Activated T-helper 2 cell treated with anti-CD3 and anti-CD28 coated beads, Interferon-gamma antibody, Interleukin-2, Interleukin-4, amounts not matched to agents 10 μg/mL and 5 μg/mL and 100 μg/mL, durations not matched to agents 14 hours and 24 hours and 36 hours (primary cell): Measurements from ENCODE around the gene NOX4. TPM values are rescaled to one million over a fixed set of nuclear protein-coding genes. Genes with fewer than 3 reads are reported as not detected.

ENCODE experiments used
- DNase-seq: peaks from one replicate; pipeline ENCODE4 v3.0.0; 2021; ENCODE audit warnings: low spot score
- H3K27ac Mint-ChIP-seq: one replicate; pipeline ENCODE4 v1.8.0; 2021; ENCODE audit warnings: mixed read lengths
- H3K27me3 Mint-ChIP-seq: one replicate; pipeline ENCODE4 v1.8.0; 2021; ENCODE audit warnings: low read depth, mixed read lengths
- H3K36me3 Mint-ChIP-seq: one replicate; pipeline ENCODE4 v1.8.0; 2021; ENCODE audit warnings: low read depth, mixed read lengths
- H3K4me1 Mint-ChIP-seq: one replicate; pipeline ENCODE4 v1.8.0; 2021; ENCODE audit warnings: low read depth, mixed read lengths
- H3K4me3 Mint-ChIP-seq: one replicate; pipeline ENCODE4 v1.8.0; 2021; ENCODE audit warnings: low read depth, mild to moderate bottlenecking, moderate library complexity, mixed read lengths
- H3K9me3 Mint-ChIP-seq: one replicate; pipeline ENCODE4 v1.8.0; 2021; ENCODE audit warnings: mixed read lengths
- intact Hi-C: fragments of 100-400 bp; cut with micrococcal nuclease; formaldehyde crosslinking; loops from one replicate; pipeline ENCODE4 v1.15.1; 2023
- total RNA-seq: library from RNA; stranded (reverse); gene quantifications from 2 replicates; pipeline ENCODE4 v1.2.3, GENCODE V29; 2022

Gene NOX4
- not detected in 2 replicates for total RNA-seq

- no peak for DNase-seq
- Mint-ChIP-seq H3K27me3 (peaks cover 21% of the 10 kb centered on the region), H3K36me3 (no peaks in the 10 kb centered on the region), H3K4me3 (no peak within 1 kb of the TSS), H3K9me3 (no peaks in the 10 kb centered on the region), H3K27ac (no peak within 1 kb of the TSS), H3K4me1 (no peaks in the 10 kb centered on the region)
- intact Hi-C loops = no loop called here
These were observed at the start of gene NOX4 for GRCh38 chr11:89490981-89491690. Gene NOX4 (minus strand): TSS chr11:89491375. CDS start chr11:89491246, 129 bp downstream.

GRCh38 chr11:89540826-89541225, 49.7 kb upstream of the NOX4 start:
- intact Hi-C loops = no loop called here
- Mint-ChIP-seq H3K9me3 (no peaks in the 10 kb centered on the region), H3K4me1 (no peaks in the 10 kb centered on the region), H3K27ac (no peak overlapping the region), H3K4me3 (no peak overlapping the region), H3K27me3 (no peaks in the 10 kb centered on the region), H3K36me3 (no peaks in the 10 kb centered on the region)
- DNase-seq = no peak

GRCh38 chr11:89537936-89538335, 46.8 kb upstream of the NOX4 start:
- no peak for DNase-seq
- no peaks in the 10 kb centered on the region for H3K9me3 Mint-ChIP-seq
- H3K27ac Mint-ChIP-seq = no peak overlapping the region
- H3K36me3 Mint-ChIP-seq = no peaks in the 10 kb centered on the region
- intact Hi-C loops = no loop called here
- H3K4me3 Mint-ChIP-seq = no peak overlapping the region
- no peaks in the 10 kb centered on the region for H3K4me1 Mint-ChIP-seq
- H3K27me3 Mint-ChIP-seq = no peaks in the 10 kb centered on the region

GRCh38 chr11:89536926-89537325, 45.8 kb upstream of the NOX4 start:
- H3K36me3 Mint-ChIP-seq = no peaks in the 10 kb centered on the region
- no peak overlapping the region for H3K27ac Mint-ChIP-seq
- no peak for DNase-seq
- intact Hi-C loops = no loop called here
- H3K9me3 Mint-ChIP-seq = no peaks in the 10 kb centered on the region
- H3K4me3 Mint-ChIP-seq = no peak overlapping the region
- H3K4me1 Mint-ChIP-seq = no peaks in the 10 kb centered on the region
- H3K27me3 Mint-ChIP-seq = no peaks in the 10 kb centered on the region

GRCh38 chr11:89535221-89535620, 44.0 kb upstream of the NOX4 start:
- H3K27me3 Mint-ChIP-seq = no peaks in the 10 kb centered on the region

GRCh38 chr11:89529626-89530380, 38.6 kb upstream of the NOX4 start:
- no peak for DNase-seq
- H3K27me3 Mint-ChIP-seq = no peaks in the 10 kb centered on the region
- H3K4me3 Mint-ChIP-seq = no peak overlapping the region
- H3K4me1 Mint-ChIP-seq = no peaks in the 10 kb centered on the region
- H3K9me3 Mint-ChIP-seq = no peaks in the 10 kb centered on the region
- H3K27ac Mint-ChIP-seq = no peak overlapping the region
- intact Hi-C loops = no loop called here
- no peaks in the 10 kb centered on the region for H3K36me3 Mint-ChIP-seq

More at GRCh38 chr11:89535221-89535620, 44.0 kb upstream of the NOX4 start:
- intact Hi-C loops = no loop called here
- Mint-ChIP-seq H3K27ac (no peak overlapping the region), H3K4me3 (no peak overlapping the region), H3K9me3 (no peaks in the 10 kb centered on the region), H3K4me1 (no peaks in the 10 kb centered on the region), H3K36me3 (no peaks in the 10 kb centered on the region)
- DNase-seq = no peak

GRCh38 chr11:89521792-89522191, 30.6 kb upstream of the NOX4 start:
- intact Hi-C loops = no loop called here
- no peaks in the 10 kb centered on the region for H3K27me3 Mint-ChIP-seq
- H3K27ac Mint-ChIP-seq = no peak overlapping the region
- H3K4me3 Mint-ChIP-seq = no peak overlapping the region
- H3K9me3 Mint-ChIP-seq = no peaks in the 10 kb centered on the region
- no peaks in the 10 kb centered on the region for H3K36me3 Mint-ChIP-seq
- no peaks in the 10 kb centered on the region for H3K4me1 Mint-ChIP-seq
- DNase-seq = no peak

- H3K27me3 Mint-ChIP-seq = no peaks in the 10 kb centered on the region
- H3K36me3 Mint-ChIP-seq = no peaks in the 10 kb centered on the region
- no peak overlapping the region for H3K4me3 Mint-ChIP-seq
- no peak for DNase-seq
- intact Hi-C loops = no loop called here
- H3K4me1 Mint-ChIP-seq = no peaks in the 10 kb centered on the region
- H3K9me3 Mint-ChIP-seq = no peaks in the 10 kb centered on the region
- no peak overlapping the region for H3K27ac Mint-ChIP-seq
These were observed 30.1 kb upstream of the NOX4 start for GRCh38 chr11:89521294-89521693.

- no peaks in the 10 kb centered on the region for H3K36me3 Mint-ChIP-seq
- no peaks in the 10 kb centered on the region for H3K9me3 Mint-ChIP-seq
- H3K4me1 Mint-ChIP-seq = no peaks in the 10 kb centered on the region
- intact Hi-C loops = no loop called here
- H3K4me3 Mint-ChIP-seq = no peak overlapping the region
- no peaks in the 10 kb centered on the region for H3K27me3 Mint-ChIP-seq
- H3K27ac Mint-ChIP-seq = no peak overlapping the region
- no peak for DNase-seq
These were observed 25.3 kb upstream of the NOX4 start for GRCh38 chr11:89516496-89516895.

- Mint-ChIP-seq H3K27ac (no peak overlapping the region), H3K36me3 (no peaks in the 10 kb centered on the region), H3K4me3 (no peak overlapping the region), H3K9me3 (no peaks in the 10 kb centered on the region), H3K27me3 (no peaks in the 10 kb centered on the region), H3K4me1 (no peaks in the 10 kb centered on the region)
- no peak for DNase-seq
- intact Hi-C loops = no loop called here
These were observed 17.4 kb upstream of the NOX4 start for GRCh38 chr11:89508544-89508943.

- H3K4me3 Mint-ChIP-seq = no peak overlapping the region
- H3K36me3 Mint-ChIP-seq = no peaks in the 10 kb centered on the region
- H3K9me3 Mint-ChIP-seq = no peaks in the 10 kb centered on the region
- no peaks in the 10 kb centered on the region for H3K27me3 Mint-ChIP-seq
- no peaks in the 10 kb centered on the region for H3K4me1 Mint-ChIP-seq
- no peak for DNase-seq
- H3K27ac Mint-ChIP-seq = no peak overlapping the region
- intact Hi-C loops = no loop called here
These were observed 13.1 kb upstream of the NOX4 start for GRCh38 chr11:89504270-89504669.

GRCh38 chr11:89503422-89503821, 12.2 kb upstream of the NOX4 start:
- Mint-ChIP-seq H3K4me3 (no peak overlapping the region), H3K4me1 (no peaks in the 10 kb centered on the region), H3K36me3 (no peaks in the 10 kb centered on the region), H3K9me3 (no peaks in the 10 kb centered on the region), H3K27ac (no peak overlapping the region), H3K27me3 (no peaks in the 10 kb centered on the region)
- no peak for DNase-seq
- intact Hi-C loops = no loop called here

GRCh38 chr11:89502301-89502700, 11.1 kb upstream of the NOX4 start:
- no peak overlapping the region for H3K27ac Mint-ChIP-seq
- H3K4me3 Mint-ChIP-seq = no peak overlapping the region
- no peaks in the 10 kb centered on the region for H3K4me1 Mint-ChIP-seq

More at GRCh38 chr11:89502301-89502700, 11.1 kb upstream of the NOX4 start:
- no peaks in the 10 kb centered on the region for H3K9me3 Mint-ChIP-seq
- DNase-seq = no peak
- intact Hi-C loops = no loop called here
- no peaks in the 10 kb centered on the region for H3K27me3 Mint-ChIP-seq
- H3K36me3 Mint-ChIP-seq = no peaks in the 10 kb centered on the region
